Hepatocyte (in vitro differentiated cells): ENCODE measurements around the gene HNRNPD. TPM values are rescaled to one million over a fixed set of nuclear protein-coding genes. Genes with fewer than 3 reads are reported as not detected.

Experiments
- DNase-seq: peaks from one replicate; pipeline ENCODE4 v3.0.0-alpha.2; 2016; ENCODE audit warnings: low spot score
- H2AFZ ChIP-seq: fragments of 200-600 bp; sonication (generic); 2 replicates; pipeline ENCODE4 v1.6.0; 2016; ENCODE audit warnings: antibody characterized with exemption, mild to moderate bottlenecking
- H3K27ac ChIP-seq: fragments of 200-600 bp; sonication (generic); 2 replicates; pipeline ENCODE4 v1.5.1; 2016; ENCODE audit warnings: mild to moderate bottlenecking
- H3K27me3 ChIP-seq: fragments of 200-600 bp; sonication (generic); 2 replicates; pipeline ENCODE4 v1.6.1; 2016
- H3K36me3 ChIP-seq: fragments of 200-600 bp; sonication (generic); replicated peaks from 2 replicates; pipeline ENCODE4 v1.5.1; 2016; ENCODE audit warnings: low read depth; ENCODE audit not compliant: insufficient read depth
- H3K4me1 ChIP-seq: fragments of 200-600 bp; sonication (generic); 2 replicates; pipeline ENCODE4 v1.5.1; 2016; ENCODE audit warnings: mild to moderate bottlenecking, moderate library complexity; ENCODE audit not compliant: insufficient read depth
- H3K4me2 ChIP-seq: fragments of 200-600 bp; sonication (generic); 2 replicates; pipeline ENCODE4 v1.6.0; 2016
- H3K4me3 ChIP-seq: fragments of 200-600 bp; sonication (generic); 2 replicates; pipeline ENCODE4 v1.5.1; 2016; ENCODE audit warnings: mild to moderate bottlenecking
- H3K79me2 ChIP-seq: fragments of 200-600 bp; sonication (generic); 2 replicates; pipeline ENCODE4 v1.6.0; 2017; ENCODE audit warnings: mild to moderate bottlenecking
- H3K9me2 ChIP-seq: fragments of 200-600 bp; sonication (generic); replicated peaks from 2 replicates; pipeline ENCODE4 v1.6.0; 2017; ENCODE audit warnings: mild to moderate bottlenecking; ENCODE audit not compliant: insufficient read depth
- H3K9me3 ChIP-seq: fragments of 200-600 bp; sonication (generic); 2 replicates; pipeline ENCODE4 v1.5.1; 2016; ENCODE audit warnings: low read depth, mild to moderate bottlenecking
- H4K20me1 ChIP-seq: fragments of 200-600 bp; sonication (generic); 2 replicates; pipeline ENCODE4 v1.6.0; 2016; ENCODE audit warnings: mild to moderate bottlenecking; ENCODE audit not compliant: insufficient read depth, poor library complexity, severe bottlenecking
- EZH2 ChIP-seq: fragments of 200-600 bp; sonication (generic); IDR thresholded peaks from 2 replicates; pipeline ENCODE4 v1.6.1; 2016; ENCODE audit warnings: antibody characterized with exemption, mild to moderate bottlenecking, borderline replicate concordance
- EZH2phosphoT487 ChIP-seq: fragments of 200-600 bp; sonication (generic); IDR thresholded peaks from one replicate; pipeline ENCODE4 v1.6.1; 2018; ENCODE audit warnings: antibody characterized with exemption, mild to moderate bottlenecking, low read depth, moderate library complexity; ENCODE audit not compliant: unreplicated experiment, severe bottlenecking
- WGBS: methylation state at CpG from one replicate; pipeline ENCODE4 v1.1.6; 2016; ENCODE audit warnings: low lambda C conversion rate; ENCODE audit errors: missing lambda C conversion rate; 5-methylcytosine and 5-hydroxymethylcytosine counted together
- polyA plus RNA-seq: library from polyadenylated mRNA; unstranded; fragments of >200 nt; fragmentation: Nextera tagmentation; extraction: Ambion mirVana; gene quantifications from 2 replicates; pipeline ENCODE4 v1.2.1, GENCODE V29; 2016
- total RNA-seq: library from RNA; depleted of rRNA; stranded (reverse); fragments of >200 nt; gene quantifications from 2 replicates; pipeline ENCODE4 v1.2.3, GENCODE V29; 2014
- TF ChIP-seq, protein P1 (sequence below): fragments of 200-600 bp; sonication (generic); IDR thresholded peaks from 2 replicates; pipeline ENCODE4 v1.5.1; 2016; ENCODE audit warnings: antibody characterized with exemption, mild to moderate bottlenecking; ENCODE audit not compliant: poor library complexity

Gene HNRNPD
- total and polyA plus RNA-seq, 2 experiments from 2014 or later, result 54.0 to 231 TPM

DNA sequence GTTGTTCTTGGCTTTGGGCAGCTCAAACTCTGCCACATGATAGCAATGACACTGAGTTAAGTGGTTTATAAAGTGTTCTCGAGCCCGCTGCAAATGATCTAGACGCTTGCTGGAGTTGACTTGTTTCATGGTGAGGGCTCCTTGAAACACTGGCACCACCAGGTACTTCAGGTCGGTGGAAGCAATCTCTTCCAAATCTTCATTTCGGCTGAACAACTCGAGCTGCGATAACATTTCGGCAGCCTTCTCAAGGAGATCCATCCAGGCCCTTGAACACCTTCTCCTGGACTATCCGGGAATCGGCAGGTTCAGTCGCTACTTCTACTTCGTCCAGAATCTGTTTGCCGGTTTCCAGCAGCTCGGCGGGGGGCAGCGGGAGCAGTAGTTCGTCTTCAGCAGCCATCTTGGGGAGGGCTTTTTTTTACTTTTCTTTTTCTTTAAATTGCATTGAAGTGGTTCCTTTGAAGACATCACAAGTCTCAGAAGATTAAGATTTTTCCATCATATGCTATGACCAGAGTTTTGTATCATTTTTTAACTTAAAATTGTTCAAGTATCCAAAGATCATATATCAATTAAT lies 28.5 kb upstream of the HNRNPD start:
- no peaks in the 10 kb centered on the region for H3K36me3 ChIP-seq
- 95% methylated on average over 17 of the region's 17 CpGs for WGBS

DNA sequence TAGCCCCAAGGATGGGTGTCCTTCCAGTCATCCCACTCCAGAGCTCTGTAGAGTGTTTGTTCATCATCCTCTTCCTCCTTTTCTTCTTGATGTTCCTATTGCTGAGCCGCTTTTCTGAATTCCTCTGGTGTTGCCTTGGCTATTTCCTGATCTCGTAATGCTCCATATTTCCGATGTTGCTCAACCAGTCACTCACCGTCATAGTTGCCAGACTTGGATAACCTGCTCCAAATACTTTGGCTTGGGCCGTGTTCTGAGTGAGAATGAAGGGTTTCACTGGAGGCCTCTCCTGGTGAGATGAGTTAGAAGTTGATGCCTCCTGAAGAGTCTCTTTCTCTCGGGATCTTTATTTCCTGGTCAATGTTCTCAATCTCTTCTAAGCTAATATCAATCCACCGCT lies 27.8 kb upstream of the HNRNPD start:
- Histone ChIP-seq H3K9me2 (no peaks in the 10 kb centered on the region), H3K4me3 (no peak overlapping the region), H3K9me3 (no peaks in the 10 kb centered on the region), H3K4me2 (no peak overlapping the region), H2AFZ (no peak overlapping the region), H3K79me2 (no peaks in the 10 kb centered on the region), H3K27me3 (no peaks in the 10 kb centered on the region), H3K4me1 (no peaks in the 10 kb centered on the region), H3K27ac (no peak overlapping the region), H3K36me3 (no peaks in the 10 kb centered on the region), H4K20me1 (no peaks in the 10 kb centered on the region)
- no peak for TF ChIP-seq EZH2phosphoT487
- TF ChIP-seq, protein P1, sequence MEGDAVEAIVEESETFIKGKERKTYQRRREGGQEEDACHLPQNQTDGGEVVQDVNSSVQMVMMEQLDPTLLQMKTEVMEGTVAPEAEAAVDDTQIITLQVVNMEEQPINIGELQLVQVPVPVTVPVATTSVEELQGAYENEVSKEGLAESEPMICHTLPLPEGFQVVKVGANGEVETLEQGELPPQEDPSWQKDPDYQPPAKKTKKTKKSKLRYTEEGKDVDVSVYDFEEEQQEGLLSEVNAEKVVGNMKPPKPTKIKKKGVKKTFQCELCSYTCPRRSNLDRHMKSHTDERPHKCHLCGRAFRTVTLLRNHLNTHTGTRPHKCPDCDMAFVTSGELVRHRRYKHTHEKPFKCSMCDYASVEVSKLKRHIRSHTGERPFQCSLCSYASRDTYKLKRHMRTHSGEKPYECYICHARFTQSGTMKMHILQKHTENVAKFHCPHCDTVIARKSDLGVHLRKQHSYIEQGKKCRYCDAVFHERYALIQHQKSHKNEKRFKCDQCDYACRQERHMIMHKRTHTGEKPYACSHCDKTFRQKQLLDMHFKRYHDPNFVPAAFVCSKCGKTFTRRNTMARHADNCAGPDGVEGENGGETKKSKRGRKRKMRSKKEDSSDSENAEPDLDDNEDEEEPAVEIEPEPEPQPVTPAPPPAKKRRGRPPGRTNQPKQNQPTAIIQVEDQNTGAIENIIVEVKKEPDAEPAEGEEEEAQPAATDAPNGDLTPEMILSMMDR, result no peak
- no peak for TF ChIP-seq EZH2
- no peak for DNase-seq
- WGBS, result 94% methylated on average over 7 of the region's 7 CpGs

More for the DNA sequence above, 28.5 kb upstream of the HNRNPD start:
- Histone ChIP-seq H3K27ac (no peak overlapping the region), H3K9me2 (no peaks in the 10 kb centered on the region), H3K9me3 (no peaks in the 10 kb centered on the region), H3K27me3 (no peaks in the 10 kb centered on the region), H2AFZ (no peak overlapping the region), H4K20me1 (no peaks in the 10 kb centered on the region), H3K4me1 (no peaks in the 10 kb centered on the region), H3K79me2 (no peaks in the 10 kb centered on the region), H3K4me2 (no peak overlapping the region), H3K4me3 (no peak overlapping the region)
- DNase-seq, result no peak
- TF ChIP-seq, protein P1, result no peak
- no peak for TF ChIP-seq EZH2phosphoT487
- TF ChIP-seq EZH2, result no peak

DNA sequence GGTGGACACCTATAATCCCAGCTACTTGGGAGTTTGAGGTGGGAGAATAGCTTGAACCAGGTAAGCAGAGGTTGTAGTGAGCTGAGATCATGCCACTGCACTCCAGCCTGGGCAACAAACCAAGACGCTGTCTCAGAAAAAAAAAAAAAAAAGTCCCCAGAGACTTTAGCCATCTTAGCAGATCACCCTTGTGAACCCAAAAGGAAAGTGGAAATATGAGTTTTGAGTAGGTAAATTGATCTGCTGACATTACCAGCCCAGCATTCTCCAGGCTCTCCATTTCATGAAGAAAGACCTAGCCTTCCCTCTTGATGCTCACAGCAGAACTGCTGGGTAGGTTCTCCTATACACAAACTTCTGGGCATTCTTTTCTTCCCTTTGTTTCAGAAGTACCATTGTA lies 24.5 kb upstream of the HNRNPD start:
- no peak overlapping the region for H3K4me2 ChIP-seq
- no peaks in the 10 kb centered on the region for H3K27me3 ChIP-seq
- H3K36me3 ChIP-seq, result no peaks in the 10 kb centered on the region
- no peaks in the 10 kb centered on the region for H3K9me3 ChIP-seq
- H3K4me1 ChIP-seq, result peaks cover 6% of the 10 kb centered on the region
- TF ChIP-seq, protein P1, result no peak
- TF ChIP-seq EZH2phosphoT487 (no peak), EZH2 (no peak)
- WGBS, result 100% methylated on average over 1 of the region's 1 CpG
- H3K27ac ChIP-seq, result no peak overlapping the region
- no peak overlapping the region for H3K4me3 ChIP-seq
- no peaks in the 10 kb centered on the region for H3K9me2 ChIP-seq
- H2AFZ ChIP-seq, result no peak overlapping the region
- DNase-seq, result no peak
- no peaks in the 10 kb centered on the region for H4K20me1 ChIP-seq
- no peaks in the 10 kb centered on the region for H3K79me2 ChIP-seq
